ENCODE results near the gene CRLF3. TPM values are rescaled to one million over a fixed set of nuclear protein-coding genes. Genes with fewer than 3 reads are reported as not detected.

CRLF3 gene
- total RNA-seq, result 7.4 TPM
- 10 to 100 TPM in 6 of 8 donors, 1 to 10 TPM in 2; 9.1 to 14.7 (median 11.1) TPM for polyA plus RNA-seq (ENCODE audit: insufficient read depth in 1 of 8, insufficient read length in 8 of 8, low replicate concordance in 1 of 8)
- long read RNA-seq, donor 1, partial matches to known transcripts, result 0 of 1 reads
- long read RNA-seq, donor 1, other reads (novel, unspliced or antisense), result 0 of 1 reads
- long read RNA-seq, donor 2, result 0 reads
- long read RNA-seq, donor 3, partial matches to known transcripts, result 0 of 4 reads
- long read RNA-seq, donor 3, other reads (novel, unspliced or antisense), result 0 of 4 reads
- long read RNA-seq, donor 4, partial matches to known transcripts, result 0 of 1 reads
- long read RNA-seq, donor 4, other reads (novel, unspliced or antisense), result 0 of 1 reads
- long read RNA-seq, donor 5, partial matches to known transcripts, result 0 of 2 reads
- long read RNA-seq, donor 5, other reads (novel, unspliced or antisense), result 0 of 2 reads
- long read RNA-seq, donor 6, partial matches to known transcripts, result 0 of 1 reads
- long read RNA-seq, donor 6, other reads (novel, unspliced or antisense), result 0 of 1 reads
- long read RNA-seq, donor 7, partial matches to known transcripts, result 0 of 3 reads
- long read RNA-seq, donor 7, other reads (novel, unspliced or antisense), result 0 of 3 reads
- long read RNA-seq, donor 8, partial matches to known transcripts, result 0 of 2 reads
- long read RNA-seq, donor 8, other reads (novel, unspliced or antisense), result 0 of 2 reads
- long read RNA-seq, donor 9, partial matches to known transcripts, result 0 of 1 reads
- long read RNA-seq, donor 9, other reads (novel, unspliced or antisense), result 0 of 1 reads
- long read RNA-seq, donor 10, partial matches to known transcripts, result 0 of 3 reads
- long read RNA-seq, donor 10, other reads (novel, unspliced or antisense), result 0 of 3 reads
- long read RNA-seq, donor 11, partial matches to known transcripts, result 0 of 3 reads
- long read RNA-seq, donor 11, other reads (novel, unspliced or antisense), result 0 of 3 reads

- no peaks in the 10 kb centered on the region for H3K27me3 ChIP-seq (ENCODE audit: control insufficient read depth, insufficient read depth, low read length)
- peak; percentile 97 for DNase-seq
- H3K27ac ChIP-seq (ENCODE audit: low read length), result peak within 1 kb of the TSS; percentile 87
- peaks cover 12% of the 10 kb centered on the region for H3K4me1 ChIP-seq (ENCODE audit: control insufficient read depth, insufficient read depth, low read length)
- WGBS (ENCODE audit: insufficient coverage), result under 1% methylated on average over 65 of the region's 75 CpGs
- H3K4me3 ChIP-seq (ENCODE audit: low read length), result peak within 1 kb of the TSS; percentile 94
- H3K36me3 ChIP-seq (ENCODE audit: control insufficient read depth, insufficient read depth, low read length), result no peaks in the 10 kb centered on the region
- no peaks in the 10 kb centered on the region for H3K9me3 ChIP-seq (replicated peaks; ENCODE audit: control insufficient read depth, low read depth, low read length)
Measured at GRCh38 chr17:30824356-30825145, at the start of gene CRLF3. Gene CRLF3 (minus strand): TSS chr17:30824692. CDS start chr17:30824651, 41 bp downstream.

- no peaks in the 10 kb centered on the region for H3K27me3 ChIP-seq (ENCODE audit: control insufficient read depth, insufficient read depth, low read length)
Measured at GRCh38 chr17:30869005-30869404, 44.5 kb upstream of the CRLF3 start.

GRCh38 chr17:30864636-30865035 lies 40.1 kb upstream of the CRLF3 start:
- WGBS (ENCODE audit: insufficient coverage), result no CpG with 5 or more reads among the region's 1 CpG
- no peak overlapping the region for H3K4me3 ChIP-seq (ENCODE audit: low read length)
- no peak for DNase-seq
- peaks cover 13% of the 10 kb centered on the region for H3K36me3 ChIP-seq (ENCODE audit: control insufficient read depth, insufficient read depth, low read length)
- H3K9me3 ChIP-seq (replicated peaks; ENCODE audit: control insufficient read depth, low read depth, low read length), result no peaks in the 10 kb centered on the region
- H3K4me1 ChIP-seq (ENCODE audit: control insufficient read depth, insufficient read depth, low read length), result no peaks in the 10 kb centered on the region
- H3K27ac ChIP-seq (ENCODE audit: low read length), result no peak overlapping the region
- H3K27me3 ChIP-seq (ENCODE audit: control insufficient read depth, insufficient read depth, low read length), result no peaks in the 10 kb centered on the region

More at GRCh38 chr17:30869005-30869404, 44.5 kb upstream of the CRLF3 start:
- no peak for DNase-seq
- Histone ChIP-seq H3K4me1 (ENCODE audit: control insufficient read depth, insufficient read depth, low read length) (no peaks in the 10 kb centered on the region), H3K36me3 (ENCODE audit: control insufficient read depth, insufficient read depth, low read length) (peaks cover 17% of the 10 kb centered on the region), H3K4me3 (ENCODE audit: low read length) (no peak overlapping the region), H3K9me3 (replicated peaks; ENCODE audit: control insufficient read depth, low read depth, low read length) (no peaks in the 10 kb centered on the region), H3K27ac (ENCODE audit: low read length) (no peak overlapping the region)
- no CpG with 5 or more reads among the region's 6 CpGs for WGBS (ENCODE audit: insufficient coverage)

GRCh38 chr17:30858556-30859250 lies 34.2 kb upstream of the CRLF3 start:
- H3K9me3 ChIP-seq (replicated peaks; ENCODE audit: control insufficient read depth, low read depth, low read length), result no peaks in the 10 kb centered on the region
- H3K4me1 ChIP-seq (ENCODE audit: control insufficient read depth, insufficient read depth, low read length), result no peaks in the 10 kb centered on the region
- no peak for DNase-seq
- 100% methylated on average over 1 of the region's 9 CpGs for WGBS (ENCODE audit: insufficient coverage)
- peaks cover 9% of the 10 kb centered on the region for H3K36me3 ChIP-seq (ENCODE audit: control insufficient read depth, insufficient read depth, low read length)
- no peaks in the 10 kb centered on the region for H3K27me3 ChIP-seq (ENCODE audit: control insufficient read depth, insufficient read depth, low read length)
- H3K27ac ChIP-seq (ENCODE audit: low read length), result no peak overlapping the region
- H3K4me3 ChIP-seq (ENCODE audit: low read length), result no peak overlapping the region

- Histone ChIP-seq H3K4me1 (ENCODE audit: control insufficient read depth, insufficient read depth, low read length) (no peaks in the 10 kb centered on the region), H3K27me3 (ENCODE audit: control insufficient read depth, insufficient read depth, low read length) (no peaks in the 10 kb centered on the region), H3K4me3 (ENCODE audit: low read length) (no peak overlapping the region), H3K36me3 (ENCODE audit: control insufficient read depth, insufficient read depth, low read length) (peaks cover 10% of the 10 kb centered on the region), H3K27ac (ENCODE audit: low read length) (no peak overlapping the region), H3K9me3 (replicated peaks; ENCODE audit: control insufficient read depth, low read depth, low read length) (no peaks in the 10 kb centered on the region)
- WGBS (ENCODE audit: insufficient coverage), result no CpG with 5 or more reads among the region's 3 CpGs
- no peak for DNase-seq
Measured at GRCh38 chr17:30854146-30854545, 29.7 kb upstream of the CRLF3 start.

GRCh38 chr17:30848021-30848420 lies 23.5 kb upstream of the CRLF3 start:
- no peak overlapping the region for H3K27ac ChIP-seq (ENCODE audit: low read length)
- no peaks in the 10 kb centered on the region for H3K27me3 ChIP-seq (ENCODE audit: control insufficient read depth, insufficient read depth, low read length)
- no peak overlapping the region for H3K4me3 ChIP-seq (ENCODE audit: low read length)
- no peaks in the 10 kb centered on the region for H3K4me1 ChIP-seq (ENCODE audit: control insufficient read depth, insufficient read depth, low read length)
- DNase-seq, result no peak
- no peaks in the 10 kb centered on the region for H3K9me3 ChIP-seq (replicated peaks; ENCODE audit: control insufficient read depth, low read depth, low read length)
- H3K36me3 ChIP-seq (ENCODE audit: control insufficient read depth, insufficient read depth, low read length), result peaks cover 13% of the 10 kb centered on the region
- WGBS (ENCODE audit: insufficient coverage), result 100% methylated on average over 2 of the region's 6 CpGs

- no peak for DNase-seq
- WGBS (ENCODE audit: insufficient coverage), result 98% methylated on average over 7 of the region's 7 CpGs
- H3K4me3 ChIP-seq (ENCODE audit: low read length), result no peak overlapping the region
- no peak overlapping the region for H3K27ac ChIP-seq (ENCODE audit: low read length)
- H3K27me3 ChIP-seq (ENCODE audit: control insufficient read depth, insufficient read depth, low read length), result no peaks in the 10 kb centered on the region
- H3K4me1 ChIP-seq (ENCODE audit: control insufficient read depth, insufficient read depth, low read length), result no peaks in the 10 kb centered on the region
- H3K9me3 ChIP-seq (replicated peaks; ENCODE audit: control insufficient read depth, low read depth, low read length), result no peaks in the 10 kb centered on the region
- peaks cover 18% of the 10 kb centered on the region for H3K36me3 ChIP-seq (ENCODE audit: control insufficient read depth, insufficient read depth, low read length)
Measured at GRCh38 chr17:30840771-30841170, 16.3 kb upstream of the CRLF3 start.

- no peak for DNase-seq
- no peaks in the 10 kb centered on the region for H3K27me3 ChIP-seq (ENCODE audit: control insufficient read depth, insufficient read depth, low read length)
- no peaks in the 10 kb centered on the region for H3K4me1 ChIP-seq (ENCODE audit: control insufficient read depth, insufficient read depth, low read length)
- 100% methylated on average over 1 of the region's 5 CpGs for WGBS (ENCODE audit: insufficient coverage)
- no peak overlapping the region for H3K27ac ChIP-seq (ENCODE audit: low read length)
- no peaks in the 10 kb centered on the region for H3K9me3 ChIP-seq (replicated peaks; ENCODE audit: control insufficient read depth, low read depth, low read length)
- H3K4me3 ChIP-seq (ENCODE audit: low read length), result no peak overlapping the region
- H3K36me3 ChIP-seq (ENCODE audit: control insufficient read depth, insufficient read depth, low read length), result peaks cover 17% of the 10 kb centered on the region
Measured at GRCh38 chr17:30838202-30838807, 13.8 kb upstream of the CRLF3 start.
